HEK293T (cell line): ENCODE measurements around the gene CRAT.

Experiments
- CTCF ChIA-PET: fragments of 350-600 bp; formaldehyde crosslinking; extraction: SDS; loops from one replicate; lab custom pipeline; 2021; ENCODE audit warnings: antibody characterized with exemption, inconsistent platforms; lab: Yijun Ruan, JAX
- POLR2A ChIA-PET: fragments of 350-600 bp; formaldehyde crosslinking; extraction: SDS; loops from one replicate; lab custom pipeline; 2020; ENCODE audit warnings: antibody characterized with exemption, inconsistent platforms; lab: Yijun Ruan, JAX
- DNase-seq: peaks from one replicate; pipeline ENCODE4 v3.0.0; 2012; ENCODE audit warnings: mixed read lengths; ENCODE audit errors: extremely low spot score
- ARNT ChIP-seq: fragments of 450-650 bp; IDR thresholded peaks from 2 replicates; pipeline ENCODE4 v1.6.1; 2017; ENCODE audit warnings: mild to moderate bottlenecking
- BHLHE40 ChIP-seq: fragments of 450-650 bp; IDR thresholded peaks from 2 replicates; pipeline ENCODE4 v1.6.1; 2016; ENCODE audit warnings: mild to moderate bottlenecking, moderate library complexity, borderline replicate concordance
- CTBP1 ChIP-seq: fragments of 450-650 bp; IDR thresholded peaks from 2 replicates; pipeline ENCODE4 v1.6.1; 2016; ENCODE audit warnings: borderline replicate concordance
- ELF4 ChIP-seq: fragments of 450-650 bp; IDR thresholded peaks from 2 replicates; pipeline ENCODE4 v1.6.1; 2017; ENCODE audit warnings: antibody characterized with exemption
- FOXA1 ChIP-seq: fragments of 450-650 bp; IDR thresholded peaks from 2 replicates; pipeline ENCODE4 v1.6.1; 2016; ENCODE audit warnings: mild to moderate bottlenecking
- FOXK2 ChIP-seq: fragments of 450-650 bp; IDR thresholded peaks from 2 replicates; pipeline ENCODE4 v1.6.1; 2016; ENCODE audit warnings: mild to moderate bottlenecking
- FOXM1 ChIP-seq: fragments of 450-650 bp; IDR thresholded peaks from 2 replicates; pipeline ENCODE4 v1.6.1; 2017; ENCODE audit warnings: mild to moderate bottlenecking, borderline replicate concordance
- HDGF ChIP-seq: fragments of 450-650 bp; IDR thresholded peaks from 2 replicates; pipeline ENCODE4 v1.6.1; 2017; ENCODE audit warnings: antibody characterized with exemption, borderline replicate concordance
- L3MBTL2 ChIP-seq: fragments of 450-650 bp; conservative IDR thresholded peaks from 2 replicates; pipeline ENCODE4 v1.6.1; 2016; ENCODE audit warnings: mild to moderate bottlenecking
- LEF1 ChIP-seq: fragments of 450-650 bp; IDR thresholded peaks from 2 replicates; pipeline ENCODE4 v1.6.1; 2017; ENCODE audit warnings: mild to moderate bottlenecking, borderline replicate concordance
- NFRKB ChIP-seq: fragments of 450-650 bp; IDR thresholded peaks from 2 replicates; pipeline ENCODE4 v1.6.1; 2016; ENCODE audit warnings: mild to moderate bottlenecking, moderate library complexity
- PKNOX1 ChIP-seq: fragments of 450-650 bp; IDR thresholded peaks from 2 replicates; pipeline ENCODE4 v1.6.1; 2016
- SP1 ChIP-seq: fragments of 450-650 bp; IDR thresholded peaks from 2 replicates; pipeline ENCODE4 v1.6.1; 2017
- SUZ12 ChIP-seq: fragments of 450-650 bp; IDR thresholded peaks from 2 replicates; pipeline ENCODE4 v1.6.1; 2016; ENCODE audit warnings: mild to moderate bottlenecking
- TARDBP ChIP-seq: fragments of 450-650 bp; IDR thresholded peaks from 2 replicates; pipeline ENCODE4 v1.6.1; 2016
- ZNF384 ChIP-seq: fragments of 450-650 bp; IDR thresholded peaks from 2 replicates; pipeline ENCODE4 v1.6.1; 2016

Gene CRAT

GRCh38 chr9:129064499-129064908, 46.1 kb downstream of the CRAT start:
- DNase-seq = no peak
- ChIA-PET POLR2A (no interaction called here), CTCF (no interaction called here)
- TF ChIP-seq SUZ12 (no peak), TARDBP (no peak)

- CTCF ChIA-PET = no interaction called here
- TF ChIP-seq ZNF384 (no peak), TARDBP (no peak), LEF1 (no peak), SUZ12 (no peak), BHLHE40 (no peak)
- no peak for DNase-seq
- POLR2A ChIA-PET = interaction anchor here (0.5 kb wide), 1 partner anchor 15 kb away, joined by 3 read pairs; no protein-coding TSS in a partner anchor
Observed at GRCh38 chr9:129063061-129063460, 47.5 kb downstream of the CRAT start.

- ChIA-PET CTCF (no interaction called here), POLR2A (no interaction called here)
- DNase-seq = no peak
Observed at GRCh38 chr9:129060991-129061390, 49.6 kb downstream of the CRAT start.

GRCh38 chr9:129059796-129060785, 50.5 kb downstream of the CRAT start:
- POLR2A ChIA-PET = no interaction called here
- DNase-seq = no peak
- CTCF ChIA-PET = no interaction called here
- TF ChIP-seq SP1 (no peak), L3MBTL2 (no peak), HDGF (no peak), FOXM1 (no peak), LEF1 (no peak), FOXA1 (no peak), TARDBP (no peak), ZNF384 (no peak), ELF4 (no peak), BHLHE40 (no peak), SUZ12 (no peak), PKNOX1 (no peak), FOXK2 (no peak), ARNT (no peak), NFRKB (no peak), CTBP1 (no peak)

More at GRCh38 chr9:129060991-129061390, 49.6 kb downstream of the CRAT start:
- TF ChIP-seq LEF1 (no peak), SUZ12 (no peak), PKNOX1 (no peak), ELF4 (no peak), HDGF (no peak), ZNF384 (no peak), CTBP1 (no peak), SP1 (no peak), NFRKB (no peak), FOXK2 (no peak), BHLHE40 (no peak), FOXM1 (no peak), FOXA1 (no peak), TARDBP (no peak), L3MBTL2 (no peak), ARNT (no peak)

- ChIA-PET POLR2A (interaction anchor here (1.3 kb wide), 1 partner anchor 23 kb away, joined by 3 read pairs; no protein-coding TSS in a partner anchor), CTCF (no interaction called here)
- no peak for DNase-seq
- TF ChIP-seq ARNT (no peak), BHLHE40 (no peak)
Observed at GRCh38 chr9:129058965-129059795, 51.4 kb downstream of the CRAT start.

- CTCF ChIA-PET = no interaction called here
- no peak for DNase-seq
- TF ChIP-seq ELF4 = no peak
- TF ChIP-seq FOXA1 = no peak
- no peak for TF ChIP-seq SUZ12
- TF ChIP-seq BHLHE40 = no peak
- no peak for TF ChIP-seq TARDBP
- TF ChIP-seq L3MBTL2 = no peak
- TF ChIP-seq CTBP1 = no peak
- TF ChIP-seq HDGF = no peak
- no peak for TF ChIP-seq FOXK2
- TF ChIP-seq FOXM1 = no peak
- TF ChIP-seq SP1 = no peak
- no peak for TF ChIP-seq LEF1
- POLR2A ChIA-PET = interaction anchor here (1.1 to 1.3 kb wide), 2 partner anchors 18 to 27 kb away, joined by 3 to 5 read pairs; partner anchors contain the start of gene MIGA2
Observed at GRCh38 chr9:129054163-129054851, 56.3 kb downstream of the CRAT start.
